WI38 (cell line): Measurements from ENCODE around the gene PCNA.

Source experiments
- H3K4me3 ChIP-seq: 2 replicates; pipeline ENCODE4 v1.5.1; 2011; ENCODE audit warnings: low read depth, mild to moderate bottlenecking, control low read depth, low read length
- CTCF ChIP-seq: IDR thresholded peaks from 2 replicates; pipeline ENCODE4 v1.5.1; 2012; ENCODE audit warnings: low read depth, mild to moderate bottlenecking, control low read depth, low read length

The PCNA gene

GRCh38 chr20:5126512-5127203, 6.9 kb upstream of the PCNA start, which contains the start of gene CDS2:
CDS2 (plus strand) TSS chr20:5127008; CDS start chr20:5127093, 85 bp downstream.
- H3K4me3 ChIP-seq: peak within 1 kb of the TSS; percentile 92
- peak; percentile 36 for TF ChIP-seq CTCF

- H3K4me3 ChIP-seq: no peak overlapping the region
- TF ChIP-seq CTCF: no peak
Observed at GRCh38 chr20:5122873-5123260, 3.1 kb upstream of the PCNA start.

GRCh38 chr20:5120185-5120476, 373 bp upstream of the PCNA start:
- no peak for TF ChIP-seq CTCF

GRCh38 chr20:5119143-5119434, 669 bp downstream of the PCNA start:
- peak overlapping the region; percentile 71 for H3K4me3 ChIP-seq
- no peak for TF ChIP-seq CTCF

More at GRCh38 chr20:5120185-5120476, 373 bp upstream of the PCNA start:
- peak overlapping the region; percentile 71 for H3K4me3 ChIP-seq

- no peak for TF ChIP-seq CTCF
Observed at GRCh38 chr20:5118220-5119142, 1.3 kb downstream of the PCNA start.

GRCh38 chr20:5116875-5117274, 2.9 kb downstream of the PCNA start:
- TF ChIP-seq CTCF: no peak
- H3K4me3 ChIP-seq: no peak overlapping the region

More at GRCh38 chr20:5118220-5119142, 1.3 kb downstream of the PCNA start:
- H3K4me3 ChIP-seq: peak overlapping the region; percentile 71

GRCh38 chr20:5114403-5114802, 5.4 kb downstream of the PCNA start:
- no peak overlapping the region for H3K4me3 ChIP-seq
- no peak for TF ChIP-seq CTCF
